GM19240 (cell line): ENCODE results near the gene LYPLA2.
"Not testable (repeated sequence)": the region's sequence is repeated elsewhere in the genome, so short reads cannot be mapped to it uniquely, and the experiment has no call there.

Experiments used
- DNase-seq: peaks from one replicate; pipeline ENCODE4 v3.0.0; 2011; ENCODE audit warnings: low spot score; ENCODE audit not compliant: insufficient read length

The LYPLA2 gene

DNA sequence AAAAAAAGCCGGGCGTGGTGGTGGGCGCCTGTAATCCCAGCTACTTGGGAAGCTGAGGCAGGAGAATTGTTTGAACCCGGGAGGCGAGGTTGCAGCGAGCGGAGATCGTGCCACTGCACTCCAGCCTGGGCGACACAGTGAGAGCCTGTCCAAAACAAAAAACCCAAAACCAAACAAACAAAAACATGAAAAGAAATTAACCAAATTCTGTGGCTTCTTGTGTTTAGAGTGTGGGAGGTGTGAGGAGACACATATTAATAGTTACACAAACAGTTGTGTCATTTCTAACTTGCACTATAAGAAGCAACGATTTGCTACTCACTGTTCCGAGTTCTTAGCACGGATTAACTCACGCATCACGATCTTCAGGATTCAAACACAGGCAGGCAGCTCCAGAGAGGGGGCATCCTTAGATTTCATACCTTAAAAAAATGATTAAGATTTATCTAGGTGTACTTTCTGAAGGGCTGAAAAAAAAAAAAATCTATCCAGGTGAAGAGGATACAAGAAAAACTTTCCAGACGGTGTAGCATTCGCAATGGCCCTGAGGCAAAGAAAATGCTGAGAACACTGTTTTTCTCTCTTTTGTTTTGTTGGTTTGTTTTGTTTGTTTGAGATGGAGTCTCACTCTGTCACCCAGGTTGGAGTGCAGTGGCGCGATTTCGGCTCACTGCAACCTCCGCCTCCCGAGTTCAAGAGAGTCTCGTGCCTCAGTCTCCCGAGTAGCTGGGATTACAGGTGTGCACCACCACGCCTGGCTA, 35.0 kb downstream of the LYPLA2 start:
- DNase-seq = no peak

DNA sequence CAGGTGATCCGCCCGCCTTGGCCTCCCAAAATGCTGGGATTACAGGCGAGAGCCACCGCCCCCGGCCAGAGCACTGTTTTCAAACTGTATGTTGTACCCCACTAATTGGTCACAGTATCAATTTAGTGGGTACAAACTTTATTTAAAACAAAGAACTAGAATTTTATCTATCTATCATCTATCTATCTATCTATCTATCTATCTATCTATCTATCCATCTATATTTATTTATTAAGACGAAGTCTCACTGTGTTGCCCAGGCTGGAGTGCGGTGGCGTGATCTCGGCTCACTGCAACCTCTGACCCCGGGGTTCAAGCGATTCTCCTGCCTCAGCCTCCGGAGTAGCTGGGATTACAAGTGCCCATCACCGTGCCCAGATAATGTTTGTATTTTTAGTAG, 35.6 kb downstream of the LYPLA2 start:
- DNase-seq = not testable (repeated sequence)

DNA sequence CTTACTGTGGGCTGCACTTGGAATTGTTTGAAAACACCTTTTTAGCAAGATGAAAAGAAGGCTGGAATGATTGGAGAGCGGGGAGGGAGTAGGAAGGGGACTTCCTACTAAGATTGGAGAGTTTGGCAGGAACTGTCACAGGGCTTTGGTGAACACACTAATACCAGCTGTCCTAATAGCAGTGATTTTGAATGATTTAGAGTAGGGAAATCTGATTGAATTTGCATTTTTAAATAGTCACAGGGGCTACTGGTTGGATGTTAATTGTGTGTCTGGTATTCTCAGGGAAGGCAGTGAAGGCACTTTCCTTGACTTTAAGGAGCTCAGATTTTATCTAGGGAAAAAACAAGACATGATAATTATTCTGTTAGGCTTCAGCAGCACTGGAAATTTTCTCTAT, 36.8 kb downstream of the LYPLA2 start:
- no peak for DNase-seq

GRCh38 chr1:23834156-23834555, 43.2 kb downstream of the LYPLA2 start:
- DNase-seq = not testable (repeated sequence)

DNA sequence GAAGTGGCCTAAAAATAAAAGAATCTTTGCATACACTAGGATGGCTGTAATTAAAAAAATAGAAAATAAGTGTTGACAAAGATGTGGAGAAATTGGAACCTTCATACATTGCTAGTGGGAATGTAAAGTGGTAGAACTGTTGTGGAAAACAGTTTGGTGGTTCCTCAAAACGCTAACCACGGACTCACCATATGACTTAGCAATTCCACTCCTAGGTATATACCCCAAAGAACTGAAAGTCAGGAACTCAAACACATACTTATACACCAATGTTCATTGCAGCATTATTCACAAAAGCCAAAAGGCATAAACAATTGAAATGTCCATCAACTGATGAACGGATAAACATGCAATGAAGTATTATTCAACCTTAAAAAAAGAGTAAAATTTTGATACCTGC, 45.1 kb downstream of the LYPLA2 start:
- no peak for DNase-seq

DNA sequence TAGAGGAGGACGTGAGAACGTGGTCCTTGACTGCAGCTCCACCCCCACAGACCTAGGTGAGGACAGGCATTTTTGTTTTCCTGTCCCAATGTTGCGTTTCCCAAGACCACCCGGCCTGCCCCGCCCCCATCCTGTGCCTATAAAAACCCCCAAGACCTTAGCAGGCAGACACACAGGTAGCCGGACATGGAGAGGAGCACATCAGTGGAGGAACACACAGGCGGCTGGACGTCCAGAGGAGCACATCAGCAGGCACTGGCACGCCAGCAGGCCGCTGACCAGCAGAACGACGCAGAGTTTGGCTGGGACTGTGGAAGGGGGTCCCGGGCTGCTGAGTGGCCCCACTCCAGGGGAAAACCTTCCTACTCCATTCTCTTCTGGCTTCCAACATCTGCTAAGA, 47.0 kb downstream of the LYPLA2 start:
- DNase-seq = no peak

GRCh38 chr1:23838401-23838866, 47.5 kb downstream of the LYPLA2 start:
- peak; percentile 56 for DNase-seq

GRCh38 chr1:23843644-23844043, 52.7 kb downstream of the LYPLA2 start:
- DNase-seq = no peak
